CD4-positive, alpha-beta T cell (primary cell): ENCODE results near the gene LSG1. TPM values are rescaled to one million over a fixed set of nuclear protein-coding genes. Genes with fewer than 3 reads are reported as not detected.

ENCODE experiments used
- ATAC-seq: fragments of 200-7000 bp; cut with Tn5 transposase; one replicate; pipeline ENCODE4 v1.10.0; 2022; ENCODE audit warnings: mild to moderate bottlenecking; ENCODE audit not compliant: poor library complexity
- CTCF ChIA-PET: fragments of 350-600 bp; sonication (Branson Sonifier 250); formaldehyde crosslinking; loops from one replicate; lab custom pipeline; 2021; ENCODE audit warnings: antibody characterized with exemption, inconsistent platforms; lab: Charles Lee
- POLR2A ChIA-PET: fragments of 350-600 bp; sonication (Branson Sonifier 250); formaldehyde crosslinking; loops from one replicate; lab custom pipeline; 2021; ENCODE audit warnings: antibody characterized with exemption, inconsistent platforms; lab: Charles Lee
- DNase-seq, 14 experiments: peaks; one replicate each; pipeline ENCODE4 v3.0.0-alpha.2; 2013 to 2020; ENCODE audit warnings: mixed read lengths in 2 of 14
- H3K27ac ChIP-seq, 2 donors: one replicate each; pipeline versions ENCODE4 v1.5.1 to v1.7.0; 2013; ENCODE audit warnings: low read length in 2 of 2, low read depth in 1 of 2, mild to moderate bottlenecking in 1 of 2
- H3K27me3 ChIP-seq, 2 experiments: 1 replicate in 1 of 2; 2 replicates in 1 of 2; pipeline versions ENCODE4 v1.6.1 to v1.7.0; 2013; ENCODE audit warnings: low read length in 2 of 2, control low read depth in 1 of 2, mild to moderate bottlenecking in 1 of 2, moderate library complexity in 1 of 2; ENCODE audit not compliant: insufficient read depth in 2 of 2, control insufficient read depth in 1 of 2
- H3K36me3 ChIP-seq: one replicate; pipeline ENCODE4 v1.6.1; 2013; ENCODE audit warnings: low read length, control low read depth; ENCODE audit not compliant: insufficient read depth
- H3K4me1 ChIP-seq: one replicate; pipeline ENCODE4 v1.6.1; 2013; ENCODE audit warnings: low read length, control low read depth; ENCODE audit not compliant: insufficient read depth
- H3K4me3 ChIP-seq: one replicate; pipeline ENCODE4 v1.5.1; 2013; ENCODE audit warnings: mild to moderate bottlenecking, low read length, moderate library complexity
- H3K9me3 ChIP-seq, 2 experiments: 1 replicate in 1 of 2; 2 replicates in 1 of 2; pipeline versions ENCODE4 v1.6.1 to v1.7.0; 2013; ENCODE audit warnings: low read length in 2 of 2, mild to moderate bottlenecking in 2 of 2, control low read depth in 1 of 2, moderate library complexity in 1 of 2; ENCODE audit not compliant: control insufficient read depth in 1 of 2, insufficient read depth in 1 of 2
- H3K27ac Mint-ChIP-seq: one replicate; pipeline ENCODE4 v1.8.0; 2020; ENCODE audit warnings: mixed read lengths
- H3K27me3 Mint-ChIP-seq: one replicate; pipeline ENCODE4 v1.8.0; 2021; ENCODE audit warnings: mixed read lengths
- H3K36me3 Mint-ChIP-seq: one replicate; pipeline ENCODE4 v1.8.0; 2021; ENCODE audit warnings: low read depth, mixed read lengths
- H3K4me1 Mint-ChIP-seq: one replicate; pipeline ENCODE4 v1.8.0; 2021; ENCODE audit warnings: low read depth, mixed read lengths
- H3K4me3 Mint-ChIP-seq: one replicate; pipeline ENCODE4 v1.8.0; 2020; ENCODE audit warnings: mild to moderate bottlenecking, mixed read lengths
- H3K9me3 Mint-ChIP-seq: one replicate; pipeline ENCODE4 v1.8.0; 2020; ENCODE audit warnings: mixed read lengths
- CTCF ChIP-seq: fragments of 200-600 bp; IDR thresholded peaks from one replicate; pipeline ENCODE4 v1.8.0; 2022; ENCODE audit warnings: antibody characterized with exemption, mild to moderate bottlenecking
- intact Hi-C, 2 experiments: fragments of 100-400 bp; cut with DNase I in 1 of 2; cut with micrococcal nuclease in 1 of 2; formaldehyde crosslinking; loops; one replicate each; pipeline versions ENCODE4 v1.15.1 to v1.9.0; 2023 to 2025; cut with DNase I, micrococcal nuclease
- total RNA-seq, 174 experiments: library from RNA in 2 of 174; stranded (reverse) in 2 of 174; gene quantifications; one replicate each; pipeline ENCODE4 v1.2.3 and lab custom pipeline; 2021 to 2026

LSG1 gene
- total RNA-seq, 2 experiments from 2014 or later = 37.9 to 44.6 TPM

GRCh38 chr3:194633349-194634004 is 38.5 kb downstream of the LSG1 start, which contains the start of gene TMEM44:
Gene TMEM44, minus strand, starts transcription at chr3:194633419. Its CDS starts 204 bp downstream, at chr3:194633215.
- Histone ChIP-seq H3K4me1 (peaks cover 14% of the 10 kb centered on the region), H3K4me3 (peak within 1 kb of the TSS; percentile 63), H3K9me3 (no peaks in the 10 kb centered on the region), H3K36me3 (no peaks in the 10 kb centered on the region), H3K27me3 (no peaks in the 10 kb centered on the region), H3K27ac (no peak within 1 kb of the TSS)
- Mint-ChIP-seq H3K4me1 (peaks cover 10% of the 10 kb centered on the region), H3K36me3 (no peaks in the 10 kb centered on the region), H3K9me3 (no peaks in the 10 kb centered on the region), H3K27me3 (no peaks in the 10 kb centered on the region), H3K4me3 (peak within 1 kb of the TSS; percentile 85), H3K27ac (peak within 1 kb of the TSS; percentile 31)
- ChIA-PET POLR2A (interaction anchor here (1.3 kb wide), 1 partner anchor 39 kb away, joined by 4 read pairs; the partner anchor contains the start of gene LSG1), CTCF (interaction anchor here (0.9 to 1.5 kb wide), 3 partner anchors 20 to 49 kb away, joined by 3 to 4 read pairs (median 3); no protein-coding TSS in a partner anchor)
- TF ChIP-seq CTCF = peak; percentile 64
- ATAC-seq (peak; percentile 73), DNase-seq (peak; percentile 11 to 78 (median 45))
- intact Hi-C loops = no loop called here

- peaks cover 10% of the 10 kb centered on the region for H3K4me1 Mint-ChIP-seq
- CTCF ChIA-PET = no interaction called here
- no peaks in the 10 kb centered on the region for H3K9me3 ChIP-seq
- peak overlapping the region; percentile 85 for H3K4me3 Mint-ChIP-seq
- POLR2A ChIA-PET = interaction anchor here (0.7 to 1.3 kb wide), 2 partner anchors 39 to 53 kb away, joined by 3 to 4 read pairs; partner anchors contain the start of genes FAM43A and LSG1
- TF ChIP-seq CTCF = no peak
- H3K27ac Mint-ChIP-seq = no peak overlapping the region
- DNase-seq (peak in 2 of 14 experiments; percentile 9 to 27), ATAC-seq (peak; percentile 55)
- H3K36me3 Mint-ChIP-seq = no peaks in the 10 kb centered on the region
- intact Hi-C loops = no loop called here
- H3K27ac ChIP-seq = no peak overlapping the region
- no peaks in the 10 kb centered on the region for H3K27me3 Mint-ChIP-seq
- no peaks in the 10 kb centered on the region for H3K27me3 ChIP-seq
- H3K4me3 ChIP-seq = peak overlapping the region; percentile 58
- H3K36me3 ChIP-seq = no peaks in the 10 kb centered on the region
- H3K9me3 Mint-ChIP-seq = no peaks in the 10 kb centered on the region
- H3K4me1 ChIP-seq = peaks cover 14% of the 10 kb centered on the region
These were observed 39.1 kb downstream of the LSG1 start for GRCh38 chr3:194632809-194633348.

- DNase-seq (peak in 1 of 14 experiments; percentile 10), ATAC-seq (no peak)
- Mint-ChIP-seq H3K4me3 (peak overlapping the region; percentile 85), H3K36me3 (no peaks in the 10 kb centered on the region), H3K9me3 (no peaks in the 10 kb centered on the region), H3K27me3 (no peaks in the 10 kb centered on the region), H3K27ac (no peak overlapping the region), H3K4me1 (peaks cover 6% of the 10 kb centered on the region)
- Histone ChIP-seq H3K9me3 (no peaks in the 10 kb centered on the region), H3K27me3 (no peaks in the 10 kb centered on the region), H3K36me3 (no peaks in the 10 kb centered on the region), H3K4me1 (peaks cover 14% of the 10 kb centered on the region), H3K4me3 (peak overlapping the region; percentile 58), H3K27ac (no peak overlapping the region)
- CTCF ChIA-PET = no interaction called here
- no peak for TF ChIP-seq CTCF
- intact Hi-C loops = no loop called here
- POLR2A ChIA-PET = interaction anchor here (0.7 kb wide), 1 partner anchor 53 kb away, joined by 3 read pairs; the partner anchor contains the start of gene FAM43A
These were observed 39.7 kb downstream of the LSG1 start for GRCh38 chr3:194632226-194632808.
